GM19438 (cell line): ENCODE results near the gene KIAA0040.

Experiments used
- ATAC-seq: cut with Tn5 transposase; IDR thresholded peaks from one replicate; pipeline ENCODE4 v1.9.1; 2021; ENCODE audit warnings: low read depth; ENCODE audit not compliant: unreplicated experiment

Gene KIAA0040

GRCh38 chr1:175203570-175204068 is 11.0 kb upstream of the KIAA0040 start:
- ATAC-seq = no peak

GRCh38 chr1:175200678-175201521 is 8.3 kb upstream of the KIAA0040 start:
- ATAC-seq = no peak

GRCh38 chr1:175198332-175198731 is 5.8 kb upstream of the KIAA0040 start:
- no peak for ATAC-seq

GRCh38 chr1:175197531-175197930 is 5.0 kb upstream of the KIAA0040 start:
- no peak for ATAC-seq

- ATAC-seq = no peak
Observed at GRCh38 chr1:175195798-175196197, 3.2 kb upstream of the KIAA0040 start.

GRCh38 chr1:175195281-175195680 is 2.7 kb upstream of the KIAA0040 start:
- no peak for ATAC-seq

- ATAC-seq = no peak
Observed at GRCh38 chr1:175193527-175193910, 943 bp upstream of the KIAA0040 start.

GRCh38 chr1:175192111-175192629 is 406 bp downstream of the KIAA0040 start:
- ATAC-seq = no peak

GRCh38 chr1:175191659-175192058 is 917 bp downstream of the KIAA0040 start:
- ATAC-seq = no peak

GRCh38 chr1:175188936-175189335 is 3.6 kb downstream of the KIAA0040 start:
- peak; percentile 56 for ATAC-seq

- no peak for ATAC-seq
Observed at GRCh38 chr1:175186433-175187160, 6.0 kb downstream of the KIAA0040 start.

- ATAC-seq = no peak
Observed at GRCh38 chr1:175185903-175186302, 6.7 kb downstream of the KIAA0040 start.

GRCh38 chr1:175183586-175183985 is 9.0 kb downstream of the KIAA0040 start:
- ATAC-seq = no peak

- no peak for ATAC-seq
Observed at GRCh38 chr1:175182201-175182746, 10.3 kb downstream of the KIAA0040 start.

GRCh38 chr1:175179837-175180590 is 12.6 kb downstream of the KIAA0040 start:
- ATAC-seq = no peak

- ATAC-seq = no peak
Observed at GRCh38 chr1:175178456-175178855, 14.1 kb downstream of the KIAA0040 start.

GRCh38 chr1:175178056-175178455 is 14.5 kb downstream of the KIAA0040 start:
- ATAC-seq = no peak

GRCh38 chr1:175176246-175176645 is 16.3 kb downstream of the KIAA0040 start:
- ATAC-seq = no peak

- peak; percentile 76 for ATAC-seq
Observed at GRCh38 chr1:175174309-175175102, 18.1 kb downstream of the KIAA0040 start.

GRCh38 chr1:175173531-175173930 is 19.0 kb downstream of the KIAA0040 start:
- ATAC-seq = no peak
